Stimulated activated naive CD8-positive, alpha-beta T cell treated with anti-CD3 and anti-CD28 coated beads, Interleukin-15, Interleukin-2, amounts not matched to agents 100 ng/mL and 50 ng/mL, for 24 hours (primary cell): ENCODE measurements around the gene SCG5.

Source experiments
- H3K27ac Mint-ChIP-seq: one replicate; pipeline ENCODE4 v1.8.0; 2021; ENCODE audit warnings: mild to moderate bottlenecking, mixed read lengths
- H3K27me3 Mint-ChIP-seq: one replicate; pipeline ENCODE4 v1.8.0; 2021; ENCODE audit warnings: mixed read lengths
- H3K36me3 Mint-ChIP-seq: one replicate; pipeline ENCODE4 v1.8.0; 2021; ENCODE audit warnings: low read depth, mixed read lengths
- H3K4me1 Mint-ChIP-seq: one replicate; pipeline ENCODE4 v1.8.0; 2021; ENCODE audit warnings: low read depth, mixed read lengths
- H3K4me3 Mint-ChIP-seq: one replicate; pipeline ENCODE4 v1.8.0; 2021; ENCODE audit warnings: mild to moderate bottlenecking, mixed read lengths
- H3K9me3 Mint-ChIP-seq: one replicate; pipeline ENCODE4 v1.8.0; 2021; ENCODE audit warnings: mixed read lengths

The SCG5 gene

DNA sequence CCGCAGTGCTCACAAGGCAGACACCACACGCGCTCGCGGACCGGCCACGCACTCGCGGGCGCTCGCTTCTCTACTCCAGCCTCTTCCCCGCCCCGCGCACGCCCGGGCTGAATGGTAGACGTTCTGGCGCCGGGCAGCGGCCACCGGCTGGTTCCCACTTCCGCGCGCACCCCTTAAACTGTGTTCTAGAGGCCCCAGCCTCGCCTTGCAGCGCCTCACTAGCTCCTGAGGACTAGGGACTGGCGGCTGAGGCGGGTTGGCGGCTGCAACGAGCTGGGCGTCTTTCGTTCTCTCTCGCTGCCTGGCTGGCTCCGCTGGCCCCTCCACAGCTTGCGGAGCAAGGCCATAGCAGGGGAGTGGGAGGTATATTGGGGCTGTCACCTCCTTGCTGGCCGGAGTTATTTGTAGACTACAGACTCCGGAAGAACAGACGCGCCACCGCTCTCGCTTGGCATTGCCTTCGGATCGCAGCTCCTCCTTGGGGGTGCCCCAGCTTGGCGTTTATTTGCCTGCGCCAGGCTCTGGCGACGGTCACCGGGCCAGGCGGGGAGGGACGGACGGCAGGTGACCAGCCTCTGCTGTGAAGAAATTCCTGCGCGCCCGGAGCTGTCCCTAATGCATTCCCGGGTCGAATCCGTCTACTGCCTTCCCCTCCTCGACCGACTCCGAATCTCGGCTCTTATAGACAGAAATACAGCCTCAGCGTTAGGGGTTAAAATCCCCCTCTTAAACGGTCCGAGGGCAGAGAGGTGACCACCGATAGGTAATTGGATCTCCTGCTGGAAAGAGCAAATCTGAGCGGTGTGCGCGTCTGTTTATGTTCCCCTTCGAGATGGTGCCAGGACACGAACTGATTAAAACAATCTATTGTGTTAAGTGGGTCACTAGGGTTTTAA lies 77.6 kb downstream of the SCG5 start:
- peaks cover 80% of the 10 kb centered on the region for H3K27me3 Mint-ChIP-seq
- peak overlapping the region; percentile 20 for H3K4me3 Mint-ChIP-seq
- H3K36me3 Mint-ChIP-seq, result no peaks in the 10 kb centered on the region
- H3K4me1 Mint-ChIP-seq, result peaks cover 37% of the 10 kb centered on the region
- H3K9me3 Mint-ChIP-seq, result no peaks in the 10 kb centered on the region
- H3K27ac Mint-ChIP-seq, result no peak overlapping the region

DNA sequence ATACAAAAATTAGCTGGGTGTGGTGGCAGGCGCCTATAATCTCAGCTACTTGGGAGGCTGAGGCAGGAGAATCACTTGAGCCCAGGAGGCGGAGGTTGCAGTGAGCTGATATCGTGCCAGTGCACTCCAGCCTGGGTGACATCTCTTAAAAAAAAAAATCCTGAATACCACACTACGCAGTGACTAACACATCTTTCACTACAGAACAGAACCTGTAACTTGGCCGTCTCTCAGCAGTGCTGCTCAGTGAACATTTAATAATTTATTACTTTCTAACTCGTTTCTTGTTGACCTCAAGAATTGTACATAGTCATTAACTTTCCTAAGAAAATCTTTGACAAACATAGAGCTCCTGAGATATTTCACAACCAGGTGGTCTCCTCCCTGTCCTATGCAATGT lies 80.1 kb downstream of the SCG5 start:
- no peaks in the 10 kb centered on the region for H3K36me3 Mint-ChIP-seq
- H3K4me3 Mint-ChIP-seq, result no peak overlapping the region
- H3K4me1 Mint-ChIP-seq, result peaks cover 30% of the 10 kb centered on the region
- no peak overlapping the region for H3K27ac Mint-ChIP-seq
- H3K9me3 Mint-ChIP-seq, result no peaks in the 10 kb centered on the region
- peaks cover 77% of the 10 kb centered on the region for H3K27me3 Mint-ChIP-seq

DNA sequence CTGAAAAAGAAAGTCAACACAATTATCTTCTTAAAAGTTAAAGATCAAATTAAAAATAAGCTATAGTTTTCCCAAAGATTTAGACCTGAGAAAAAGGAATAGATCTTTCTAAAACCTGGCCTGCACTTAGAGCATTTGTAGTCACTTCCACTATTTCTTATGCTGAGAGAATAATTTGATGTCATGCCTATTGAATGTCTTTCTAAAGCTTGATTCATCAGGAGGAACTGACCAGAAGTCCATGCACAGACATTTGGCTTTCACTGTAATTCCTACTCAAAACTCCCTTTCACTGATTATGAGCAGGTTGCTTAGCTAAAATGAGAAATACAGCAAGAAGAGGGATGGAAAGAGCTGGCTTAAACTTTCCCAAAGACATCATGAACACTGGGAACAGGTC lies 80.6 kb downstream of the SCG5 start:
- Mint-ChIP-seq H3K4me1 (peaks cover 25% of the 10 kb centered on the region), H3K4me3 (no peak overlapping the region), H3K36me3 (no peaks in the 10 kb centered on the region), H3K27ac (no peak overlapping the region), H3K9me3 (no peaks in the 10 kb centered on the region), H3K27me3 (peaks cover 74% of the 10 kb centered on the region)

DNA sequence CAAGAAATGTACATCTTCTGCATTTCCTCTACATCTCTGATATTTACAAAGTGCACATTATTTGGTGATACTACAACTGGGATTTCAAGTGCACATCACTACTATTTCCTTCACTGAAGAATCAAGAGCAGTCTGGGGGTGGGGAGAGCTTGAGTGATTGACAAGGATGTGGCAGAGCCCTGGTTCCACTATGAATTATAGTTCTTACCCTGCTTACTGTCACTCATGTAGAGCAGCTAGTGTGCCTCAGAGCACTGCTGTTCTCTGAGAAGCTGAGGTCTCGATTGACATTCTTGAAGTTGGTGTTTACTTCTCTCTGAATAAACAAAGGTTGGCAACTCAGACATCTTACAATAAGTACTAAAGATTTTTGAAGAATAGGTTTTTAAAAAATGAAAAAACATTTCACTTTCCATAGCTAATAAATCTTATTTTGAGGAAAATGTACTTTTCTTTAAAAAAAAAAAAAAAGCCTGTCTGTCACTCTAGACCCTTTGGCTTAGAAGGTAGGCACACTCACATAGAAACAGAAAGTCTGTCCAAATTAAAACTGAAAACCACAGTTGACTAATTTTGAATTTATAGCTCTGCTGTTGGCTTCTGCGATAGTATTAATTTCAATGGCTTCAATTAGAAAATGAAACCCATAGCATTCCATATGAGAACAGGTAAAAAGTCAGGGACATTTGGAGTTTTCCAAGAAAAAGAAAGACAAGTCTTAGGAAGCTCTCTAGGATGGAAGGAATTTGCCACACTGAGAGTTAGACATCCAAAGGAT lies 81.8 kb downstream of the SCG5 start:
- Mint-ChIP-seq H3K27ac (no peak overlapping the region), H3K36me3 (no peaks in the 10 kb centered on the region), H3K4me3 (no peak overlapping the region), H3K9me3 (no peaks in the 10 kb centered on the region), H3K27me3 (peaks cover 69% of the 10 kb centered on the region), H3K4me1 (peaks cover 21% of the 10 kb centered on the region)

DNA sequence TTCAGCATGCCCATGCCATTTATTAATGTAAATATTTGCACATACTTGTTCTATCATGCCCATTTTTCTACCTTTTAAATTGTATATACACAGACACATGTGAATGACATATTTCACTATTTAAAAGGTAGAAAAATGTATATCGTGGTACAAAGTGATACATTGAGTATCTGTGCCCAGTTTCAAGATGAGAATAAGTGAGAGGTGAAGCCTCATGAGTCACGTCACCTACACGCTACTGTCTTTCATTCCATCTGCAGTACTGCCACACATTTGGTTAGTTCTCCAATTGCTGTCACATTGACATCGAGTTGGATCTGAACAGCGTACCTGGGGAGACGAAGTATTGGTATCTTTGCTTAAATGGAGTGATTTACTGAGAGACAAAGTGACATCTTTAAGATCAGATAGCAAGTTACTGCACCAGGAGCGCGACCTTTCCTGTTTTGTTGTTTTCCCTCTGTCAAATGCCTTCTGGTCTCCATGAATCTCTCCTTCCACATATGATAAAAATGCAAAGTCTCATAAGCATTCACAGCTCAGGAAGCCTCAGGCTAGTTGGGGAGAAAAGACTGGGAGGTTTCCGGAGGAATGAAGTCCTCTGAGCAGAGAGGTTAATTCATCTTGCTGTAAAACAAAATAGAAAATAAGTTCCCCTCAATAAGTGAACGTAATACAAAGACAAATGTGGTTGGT lies 88.3 kb downstream of the SCG5 start:
- no peak overlapping the region for H3K4me3 Mint-ChIP-seq
- H3K27ac Mint-ChIP-seq, result no peak overlapping the region
- no peaks in the 10 kb centered on the region for H3K36me3 Mint-ChIP-seq
- no peaks in the 10 kb centered on the region for H3K4me1 Mint-ChIP-seq
- peaks cover 62% of the 10 kb centered on the region for H3K27me3 Mint-ChIP-seq
- H3K9me3 Mint-ChIP-seq, result no peaks in the 10 kb centered on the region

DNA sequence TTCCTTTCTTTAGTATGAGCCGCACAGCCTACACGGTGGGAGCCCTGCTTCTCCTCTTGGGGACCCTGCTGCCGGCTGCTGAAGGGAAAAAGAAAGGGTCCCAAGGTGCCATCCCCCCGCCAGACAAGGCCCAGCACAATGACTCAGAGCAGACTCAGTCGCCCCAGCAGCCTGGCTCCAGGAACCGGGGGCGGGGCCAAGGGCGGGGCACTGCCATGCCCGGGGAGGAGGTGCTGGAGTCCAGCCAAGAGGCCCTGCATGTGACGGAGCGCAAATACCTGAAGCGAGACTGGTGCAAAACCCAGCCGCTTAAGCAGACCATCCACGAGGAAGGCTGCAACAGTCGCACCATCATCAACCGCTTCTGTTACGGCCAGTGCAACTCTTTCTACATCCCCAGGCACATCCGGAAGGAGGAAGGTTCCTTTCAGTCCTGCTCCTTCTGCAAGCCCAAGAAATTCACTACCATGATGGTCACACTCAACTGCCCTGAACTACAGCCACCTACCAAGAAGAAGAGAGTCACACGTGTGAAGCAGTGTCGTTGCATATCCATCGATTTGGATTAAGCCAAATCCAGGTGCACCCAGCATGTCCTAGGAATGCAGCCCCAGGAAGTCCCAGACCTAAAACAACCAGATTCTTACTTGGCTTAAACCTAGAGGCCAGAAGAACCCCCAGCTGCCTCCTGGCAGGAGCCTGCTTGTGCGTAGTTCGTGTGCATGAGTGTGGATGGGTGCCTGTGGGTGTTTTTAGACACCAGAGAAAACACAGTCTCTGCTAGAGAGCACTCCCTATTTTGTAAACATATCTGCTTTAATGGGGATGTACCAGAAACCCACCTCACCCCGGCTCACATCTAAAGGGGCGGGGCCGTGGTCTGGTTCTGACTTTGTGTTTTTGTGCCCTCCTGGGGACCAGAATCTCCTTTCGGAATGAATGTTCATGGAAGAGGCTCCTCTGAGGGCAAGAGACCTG lies 89.5 kb downstream of the SCG5 start:
- no peaks in the 10 kb centered on the region for H3K9me3 Mint-ChIP-seq
- no peak overlapping the region for H3K27ac Mint-ChIP-seq
- H3K4me1 Mint-ChIP-seq, result no peaks in the 10 kb centered on the region
- peaks cover 58% of the 10 kb centered on the region for H3K27me3 Mint-ChIP-seq
- no peaks in the 10 kb centered on the region for H3K36me3 Mint-ChIP-seq
- no peak overlapping the region for H3K4me3 Mint-ChIP-seq

DNA sequence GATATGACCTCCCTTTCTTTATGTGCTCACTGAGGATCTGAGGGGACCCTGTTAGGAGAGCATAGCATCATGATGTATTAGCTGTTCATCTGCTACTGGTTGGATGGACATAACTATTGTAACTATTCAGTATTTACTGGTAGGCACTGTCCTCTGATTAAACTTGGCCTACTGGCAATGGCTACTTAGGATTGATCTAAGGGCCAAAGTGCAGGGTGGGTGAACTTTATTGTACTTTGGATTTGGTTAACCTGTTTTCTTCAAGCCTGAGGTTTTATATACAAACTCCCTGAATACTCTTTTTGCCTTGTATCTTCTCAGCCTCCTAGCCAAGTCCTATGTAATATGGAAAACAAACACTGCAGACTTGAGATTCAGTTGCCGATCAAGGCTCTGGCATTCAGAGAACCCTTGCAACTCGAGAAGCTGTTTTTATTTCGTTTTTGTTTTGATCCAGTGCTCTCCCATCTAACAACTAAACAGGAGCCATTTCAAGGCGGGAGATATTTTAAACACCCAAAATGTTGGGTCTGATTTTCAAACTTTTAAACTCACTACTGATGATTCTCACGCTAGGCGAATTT lies 91.2 kb downstream of the SCG5 start:
- Mint-ChIP-seq H3K4me3 (no peak overlapping the region), H3K36me3 (no peaks in the 10 kb centered on the region), H3K27ac (no peak overlapping the region), H3K9me3 (no peaks in the 10 kb centered on the region), H3K27me3 (peaks cover 62% of the 10 kb centered on the region), H3K4me1 (no peaks in the 10 kb centered on the region)

DNA sequence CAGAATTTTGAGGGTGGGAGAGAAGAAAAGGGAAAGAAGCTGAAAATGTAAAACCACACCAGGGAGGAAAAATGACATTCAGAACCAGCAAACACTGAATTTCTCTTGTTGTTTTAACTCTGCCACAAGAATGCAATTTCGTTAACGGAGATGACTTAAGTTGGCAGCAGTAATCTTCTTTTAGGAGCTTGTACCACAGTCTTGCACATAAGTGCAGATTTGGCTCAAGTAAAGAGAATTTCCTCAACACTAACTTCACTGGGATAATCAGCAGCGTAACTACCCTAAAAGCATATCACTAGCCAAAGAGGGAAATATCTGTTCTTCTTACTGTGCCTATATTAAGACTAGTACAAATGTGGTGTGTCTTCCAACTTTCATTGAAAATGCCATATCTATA lies 91.8 kb downstream of the SCG5 start:
- H3K9me3 Mint-ChIP-seq, result no peaks in the 10 kb centered on the region
- no peaks in the 10 kb centered on the region for H3K36me3 Mint-ChIP-seq
- no peaks in the 10 kb centered on the region for H3K4me1 Mint-ChIP-seq
- H3K27me3 Mint-ChIP-seq, result peaks cover 62% of the 10 kb centered on the region
- no peak overlapping the region for H3K4me3 Mint-ChIP-seq
- no peak overlapping the region for H3K27ac Mint-ChIP-seq

DNA sequence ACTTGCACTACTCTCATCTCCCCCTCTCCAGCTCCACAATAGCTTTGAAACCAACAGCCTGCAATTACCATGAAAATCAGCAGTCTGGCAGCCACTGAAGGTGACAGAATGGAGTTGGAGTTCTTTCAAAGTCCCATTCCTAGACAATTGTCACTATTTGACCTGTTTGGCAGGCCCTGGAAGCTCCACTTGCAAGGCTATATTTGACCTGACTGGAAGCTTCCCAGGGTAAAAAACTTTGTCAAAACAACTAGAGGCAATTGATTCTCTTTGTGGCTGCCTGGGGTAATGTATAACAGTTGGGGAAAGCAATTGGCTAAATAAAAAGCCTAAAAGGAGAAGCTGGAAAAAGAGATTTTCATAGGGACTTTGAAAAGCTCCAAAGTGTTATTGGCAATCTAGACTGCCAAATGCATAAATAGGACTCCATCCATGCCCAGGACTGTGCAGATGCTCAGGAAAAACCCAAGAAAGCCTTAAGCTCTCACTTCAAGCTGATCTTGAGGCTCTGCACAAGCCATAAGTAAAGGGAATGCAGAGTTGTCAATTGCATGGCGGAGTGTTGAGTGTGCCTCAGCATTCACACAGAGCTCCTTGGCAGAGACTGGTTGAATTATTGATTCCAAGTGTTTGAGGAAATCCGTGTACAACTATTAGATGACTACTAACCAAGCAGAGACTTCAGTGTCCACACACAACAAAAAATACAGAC lies 94.6 kb downstream of the SCG5 start:
- Mint-ChIP-seq H3K4me1 (no peaks in the 10 kb centered on the region), H3K27me3 (peaks cover 51% of the 10 kb centered on the region), H3K27ac (no peak overlapping the region), H3K36me3 (no peaks in the 10 kb centered on the region), H3K9me3 (peaks cover 4% of the 10 kb centered on the region), H3K4me3 (no peak overlapping the region)

DNA sequence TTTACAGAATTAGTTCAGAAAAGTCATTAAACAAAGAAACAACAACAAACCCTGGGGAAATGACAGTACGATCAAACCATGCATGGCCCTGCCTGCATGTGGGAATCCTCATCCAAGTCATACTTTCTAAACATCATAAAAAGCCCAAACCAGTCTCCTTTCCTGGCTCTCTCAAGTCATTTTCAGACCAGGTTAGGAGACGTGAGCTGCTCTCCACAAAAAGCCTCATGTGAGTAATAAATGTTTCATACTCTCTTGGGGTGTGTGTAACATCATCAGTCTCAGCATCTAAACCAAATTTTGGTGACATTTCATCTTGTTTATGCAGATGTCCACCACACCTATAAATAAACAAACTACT lies 95.2 kb downstream of the SCG5 start:
- no peak overlapping the region for H3K4me3 Mint-ChIP-seq
- no peak overlapping the region for H3K27ac Mint-ChIP-seq
- peaks cover 4% of the 10 kb centered on the region for H3K9me3 Mint-ChIP-seq
- no peaks in the 10 kb centered on the region for H3K4me1 Mint-ChIP-seq
- no peaks in the 10 kb centered on the region for H3K36me3 Mint-ChIP-seq
- peaks cover 46% of the 10 kb centered on the region for H3K27me3 Mint-ChIP-seq

DNA sequence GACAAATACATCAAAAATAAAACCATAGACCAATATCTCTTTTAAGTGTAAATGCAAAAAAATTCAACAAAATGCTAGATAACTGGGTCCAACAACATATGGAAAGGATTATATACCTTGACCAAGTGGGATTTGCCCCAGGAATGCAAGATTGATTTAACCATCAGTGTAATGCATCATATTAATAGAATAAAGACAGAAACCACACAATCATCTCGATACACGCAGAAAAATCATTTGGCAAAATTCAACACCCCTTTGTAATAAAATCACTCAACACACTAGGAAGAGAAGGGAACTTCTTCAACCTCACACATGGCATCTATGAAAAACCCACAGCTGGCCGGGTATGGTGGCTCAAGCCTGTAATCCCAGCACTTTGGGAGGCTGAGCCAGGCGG lies 95.8 kb downstream of the SCG5 start:
- Mint-ChIP-seq H3K9me3 (peaks cover 4% of the 10 kb centered on the region), H3K4me1 (no peaks in the 10 kb centered on the region), H3K4me3 (no peak overlapping the region), H3K36me3 (no peaks in the 10 kb centered on the region), H3K27ac (no peak overlapping the region), H3K27me3 (peaks cover 43% of the 10 kb centered on the region)

DNA sequence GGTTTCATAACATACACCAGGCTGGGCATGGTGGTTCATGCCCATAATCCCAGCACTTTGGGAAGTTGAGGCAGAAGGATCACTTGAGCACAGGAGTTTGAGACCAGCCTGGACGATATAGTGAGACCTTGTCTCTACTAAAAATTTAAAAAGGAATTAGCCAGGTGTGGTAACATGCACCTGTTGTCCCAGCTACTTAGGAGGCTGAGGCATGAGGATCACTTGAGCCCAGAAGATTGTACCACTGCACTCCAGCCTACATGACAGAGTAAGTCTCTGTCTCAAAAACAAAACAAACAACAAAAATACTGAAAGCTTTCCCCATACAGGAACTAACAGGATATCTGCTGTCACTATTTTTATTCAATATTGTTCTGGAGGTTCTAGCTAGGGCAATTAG lies 97.2 kb downstream of the SCG5 start:
- no peak overlapping the region for H3K4me3 Mint-ChIP-seq
- no peaks in the 10 kb centered on the region for H3K36me3 Mint-ChIP-seq
- no peaks in the 10 kb centered on the region for H3K4me1 Mint-ChIP-seq
- H3K27ac Mint-ChIP-seq, result no peak overlapping the region
- peaks cover 40% of the 10 kb centered on the region for H3K27me3 Mint-ChIP-seq
- H3K9me3 Mint-ChIP-seq, result peaks cover 4% of the 10 kb centered on the region

DNA sequence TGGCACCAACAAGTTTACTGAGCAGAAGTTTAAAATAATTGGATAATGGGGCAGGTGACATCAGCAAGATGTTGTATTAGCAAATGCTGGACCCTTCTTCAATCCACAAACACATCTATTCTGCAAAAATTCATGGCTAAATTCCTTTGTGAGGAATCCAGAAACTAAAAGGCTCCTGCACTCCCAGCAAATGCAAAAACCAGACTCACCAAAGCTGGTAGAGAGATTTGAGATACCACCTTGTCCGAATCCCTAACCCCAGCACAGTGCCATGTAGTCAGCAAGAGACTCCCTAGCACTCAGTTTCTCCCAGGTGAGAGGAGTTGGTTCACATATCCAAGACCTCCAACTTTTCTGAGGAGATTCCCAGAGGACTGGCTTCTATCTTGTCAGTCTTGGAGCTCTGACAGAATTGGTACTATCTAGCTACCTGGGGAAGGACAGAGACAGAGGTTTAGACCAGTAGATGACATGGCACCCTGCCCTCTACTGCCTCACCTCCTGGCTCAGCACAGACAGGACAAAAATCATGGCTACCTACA lies 98.1 kb downstream of the SCG5 start:
- peaks cover 4% of the 10 kb centered on the region for H3K9me3 Mint-ChIP-seq
- no peaks in the 10 kb centered on the region for H3K36me3 Mint-ChIP-seq
- H3K27ac Mint-ChIP-seq, result no peak overlapping the region
- H3K4me1 Mint-ChIP-seq, result no peaks in the 10 kb centered on the region
- peaks cover 35% of the 10 kb centered on the region for H3K27me3 Mint-ChIP-seq
- H3K4me3 Mint-ChIP-seq, result no peak overlapping the region
